ENCODE results near the gene DNAJC1. TPM values are rescaled to one million over a fixed set of nuclear protein-coding genes. Genes with fewer than 3 reads are reported as not detected.

The DNAJC1 gene
- total and polyA plus RNA-seq, 2 of the 8 experiments (the other 6 are each of a cell fraction or from before 2014, with no cell fraction given) = 6.8 to 14.8 TPM

DNA sequence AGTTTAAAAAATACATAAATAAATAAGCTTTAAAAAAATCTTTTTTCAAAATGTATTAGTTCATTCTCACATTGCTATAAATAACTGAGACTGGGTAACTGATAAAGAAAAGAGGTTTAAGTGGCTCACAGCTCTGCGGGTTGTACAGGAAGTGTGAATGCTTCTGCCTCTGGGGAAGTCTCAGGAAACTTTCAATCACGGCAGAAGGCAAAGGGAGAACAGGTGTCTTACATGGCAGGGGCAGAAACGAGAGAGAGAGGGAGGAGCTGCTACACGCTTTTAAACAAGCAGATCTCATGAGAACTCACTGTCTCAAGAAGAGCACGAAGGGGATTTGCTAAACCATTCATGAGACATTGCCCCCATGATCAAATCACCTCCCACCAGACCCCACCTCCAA is 114.6 kb downstream of the DNAJC1 start:
- Histone ChIP-seq H3K4me1 (replicated peaks in 1 of 4; ENCODE audit: control insufficient read depth in 3 of 4, insufficient read depth in 4 of 4, low read length in 3 of 4) (no peaks in the 10 kb centered on the region), H2AK5ac (ENCODE audit: low read depth, low read length) (no peak overlapping the region), H3K23me2 (ENCODE audit: low read depth, low read length) (no peaks in the 10 kb centered on the region; the same call in 1 of the 2 replicates), H3K9ac (replicated peaks in 1 of 4; ENCODE audit: extremely low read depth in 1 of 4, low read depth in 3 of 4, low read length in 3 of 4) (no peak overlapping the region), H3K4me2 (ENCODE audit: insufficient read depth in 1 of 2, low read depth in 2 of 2, low read length in 2 of 2) (no peak overlapping the region), H2BK120ac (replicated peaks; ENCODE audit: low read depth, low read length) (no peak overlapping the region), H2BK15ac (ENCODE audit: low read length) (no peak overlapping the region), H3K27ac (ENCODE audit: low read depth, low read length) (no peak overlapping the region), H2AFZ (ENCODE audit: low read length) (no peak overlapping the region), H4K91ac (replicated peaks; ENCODE audit: insufficient read length, low read length) (no peak overlapping the region), H3K36me3 (ENCODE audit: control insufficient read depth in 2 of 4, insufficient read depth in 4 of 4, low read length in 3 of 4) (no peaks in the 10 kb centered on the region), H4K20me1 (replicated peaks in 1 of 2; ENCODE audit: control insufficient read depth in 1 of 2, insufficient read depth in 2 of 2, low read length in 2 of 2) (no peaks in the 10 kb centered on the region), H3K56ac (replicated peaks; ENCODE audit: insufficient read length, low read depth, low read length) (no peak overlapping the region), H3K14ac (ENCODE audit: insufficient read length) (no peak overlapping the region), H3K27me3 (replicated peaks in 1 of 4; ENCODE audit: control insufficient read depth in 3 of 4, extremely low read depth in 1 of 4, insufficient read depth in 3 of 4, low read length in 3 of 4) (no peaks in the 10 kb centered on the region), H2BK12ac (ENCODE audit: low read depth, low read length) (no peak overlapping the region), H3K9me3 (ENCODE audit: insufficient read depth in 2 of 2, low read depth in 1 of 2, low read length in 1 of 2) (no peaks in the 10 kb centered on the region), H3K79me1 (ENCODE audit: low read depth, low read length) (no peaks in the 10 kb centered on the region), H3K4me3 (ENCODE audit: extremely low read depth in 1 of 4, insufficient read depth in 2 of 4, low read depth in 3 of 4, low read length in 4 of 4) (no peak overlapping the region), H2BK20ac (ENCODE audit: low read length) (no peak overlapping the region), H2BK5ac (ENCODE audit: low read depth, low read length) (no peak overlapping the region), H4K5ac (ENCODE audit: insufficient read length, low read depth, low read length) (no peak overlapping the region), H3K18ac (ENCODE audit: extremely low read depth, low read length) (no peak overlapping the region), H3K79me2 (ENCODE audit: control insufficient read depth in 1 of 2, insufficient read depth in 2 of 2, low read length in 2 of 2) (no peaks in the 10 kb centered on the region), H4K8ac (ENCODE audit: extremely low read depth, insufficient read depth, low read length) (no peak overlapping the region), H3K23ac (ENCODE audit: insufficient read length) (no peak overlapping the region), H3K4ac (replicated peaks; ENCODE audit: insufficient read length, low read depth, low read length) (no peak overlapping the region)
- FAIRE-seq (no peak), DNase-seq (ENCODE audit: low read depth in 1 of 2, low spot score in 2 of 2) (no peak)
- POLR2A ChIA-PET (ENCODE audit: partially characterized antibody) = no interaction called here
- CTCF ChIA-PET (ENCODE audit: partially characterized antibody) = interaction anchor here (1.2 to 1.8 kb wide), 2 partner anchors 10 to 13 kb away, joined by 3 to 4 read pairs; no protein-coding TSS in a partner anchor
- WGBS, 2 experiments (ENCODE audit: extremely low coverage in 1 of 2, insufficient coverage in 1 of 2, insufficient read length in 1 of 2, insufficient replicate concordance in 2 of 2, low coverage in 1 of 2, low lambda C conversion rate in 2 of 2, missing lambda C conversion rate in 1 of 2) = 88% methylated on average over 5 of the region's 5 CpGs; no CpG with 5 or more reads in 1 of the 2 experiments
- TF ChIP-seq, protein P1, sequence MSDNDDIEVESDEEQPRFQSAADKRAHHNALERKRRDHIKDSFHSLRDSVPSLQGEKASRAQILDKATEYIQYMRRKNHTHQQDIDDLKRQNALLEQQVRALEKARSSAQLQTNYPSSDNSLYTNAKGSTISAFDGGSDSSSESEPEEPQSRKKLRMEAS (IDR thresholded peaks at IDR 0.05) = no peak
- TF ChIP-seq, protein P2, sequence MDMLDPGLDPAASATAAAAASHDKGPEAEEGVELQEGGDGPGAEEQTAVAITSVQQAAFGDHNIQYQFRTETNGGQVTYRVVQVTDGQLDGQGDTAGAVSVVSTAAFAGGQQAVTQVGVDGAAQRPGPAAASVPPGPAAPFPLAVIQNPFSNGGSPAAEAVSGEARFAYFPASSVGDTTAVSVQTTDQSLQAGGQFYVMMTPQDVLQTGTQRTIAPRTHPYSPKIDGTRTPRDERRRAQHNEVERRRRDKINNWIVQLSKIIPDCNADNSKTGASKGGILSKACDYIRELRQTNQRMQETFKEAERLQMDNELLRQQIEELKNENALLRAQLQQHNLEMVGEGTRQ (IDR thresholded peaks at IDR 0.05; ENCODE audit: low read length) = no peak
- TF ChIP-seq RNF2 (IDR thresholded peaks at IDR 0.05; ENCODE audit: borderline replicate concordance, low read depth, low read length, missing control alignments, poor library complexity, severe bottlenecking) (no peak), SUZ12 (IDR thresholded peaks at IDR 0.05; ENCODE audit: low read length) (no peak), SP2 (IDR thresholded peaks at IDR 0.05; ENCODE audit: low read length) (no peak), HDAC6 (IDR thresholded peaks at IDR 0.05; ENCODE audit: low read depth, low read length) (no peak), PHF8 (conservative IDR thresholded peaks at IDR 0.05; ENCODE audit: low read depth, low read length) (no peak), SIX5 (IDR thresholded peaks at IDR 0.05; ENCODE audit: low read depth, low read length) (no peak), BRCA1 (IDR thresholded peaks at IDR 0.05; ENCODE audit: low read depth, low read length) (no peak), SP4 (IDR thresholded peaks at IDR 0.05; ENCODE audit: low read length) (no peak), POLR2AphosphoS5 (IDR thresholded peaks at IDR 0.05; ENCODE audit: low read depth, low read length) (no peak), RBBP5 (IDR thresholded peaks at IDR 0.05; ENCODE audit: borderline replicate concordance, low read depth, low read length) (no peak), NANOG (IDR thresholded peaks at IDR 0.05; ENCODE audit: insufficient read depth, low read depth, low read length, poor library complexity, severe bottlenecking) (no peak), TBP (IDR thresholded peaks at IDR 0.05; ENCODE audit: low read depth, low read length) (no peak)
